Ovary (tissue), 9 donors: ENCODE results near the gene TMEM258. TPM values are rescaled to one million over a fixed set of nuclear protein-coding genes. Genes with fewer than 3 reads are reported as not detected.

ENCODE experiments used
- DNase-seq, 5 donors: peaks; one replicate each; pipeline ENCODE4 v3.0.0-alpha.2; 2019 to 2020
- H3K27ac ChIP-seq, 2 donors: fragments of 200-600 bp; one replicate each; pipeline versions ENCODE4 v1.5.1 to v1.8.0; 2019 to 2022
- H3K27me3 ChIP-seq: fragments of 200-600 bp; one replicate; pipeline ENCODE4 v1.8.0; 2022
- H3K36me3 ChIP-seq: fragments of 200-600 bp; sonication (generic); one replicate; pipeline ENCODE4 v1.5.1; 2019
- H3K4me1 ChIP-seq: one replicate; pipeline ENCODE4 v1.8.1; 2013; ENCODE audit warnings: mild to moderate bottlenecking, moderate library complexity; ENCODE audit not compliant: insufficient read depth
- H3K4me3 ChIP-seq: fragments of 200-600 bp; sonication (generic); one replicate; pipeline ENCODE4 v1.5.1; 2017
- H3K9me3 ChIP-seq, 2 donors: fragments of 200-600 bp in 1 of 2; sonication (generic) in 1 of 2; one replicate each; pipeline versions ENCODE4 v1.5.1 to v1.8.1; 2013 to 2019; ENCODE audit warnings: mild to moderate bottlenecking in 1 of 2, moderate library complexity in 1 of 2
- CTCF ChIP-seq, 3 donors: fragments of 450-650 bp in 2 of 3; fragments of 200-600 bp in 1 of 3; IDR thresholded peaks; one replicate each; pipeline versions ENCODE4 v1.5.1 to v1.8.0; 2016 to 2022; ENCODE audit warnings: antibody characterized with exemption in 3 of 3, mild to moderate bottlenecking in 1 of 3
- EP300 ChIP-seq: sonication (generic); formaldehyde crosslinking; IDR thresholded peaks from one replicate; pipeline ENCODE4 v1.6.1; 2017; ENCODE audit warnings: antibody characterized with exemption
- POLR2A ChIP-seq: fragments of 450-650 bp; IDR thresholded peaks from one replicate; pipeline ENCODE4 v1.6.1; 2017; ENCODE audit warnings: antibody characterized with exemption, mild to moderate bottlenecking, moderate library complexity
- WGBS, 3 donors: extraction: QIAGEN DNeasy Blood & Tissue Kit in 1 of 3; methylation state at CpG; one replicate each; pipeline versions ENCODE4 v1.1.5 to v1.1.7; 2013 to 2017; 5-methylcytosine and 5-hydroxymethylcytosine counted together
- intact Hi-C, 4 donors: fragments of 100-400 bp; cut with DNase I; formaldehyde crosslinking; loops; one replicate each; pipeline versions ENCODE4 v1.11.0 to v1.15.1; 2022 to 2023
- polyA plus RNA-seq, 2 donors: library from polyadenylated mRNA; stranded (reverse); fragments of 200-250 nt in 1 of 2; fragments of 350-450 nt in 1 of 2; fragmentation: Illumina TruSeq in 1 of 2; extraction: RNeasy Lipid Tissue Mini Kit (QIAGEN cat#74804) in 1 of 2; gene quantifications; one replicate each; pipeline ENCODE4 v1.2.3, GENCODE V29; 2013 to 2014
- total RNA-seq, 7 donors: library from RNA; depleted of rRNA in 2 of 7; stranded (reverse); fragments of >200 nt in 2 of 7; fragmentation: NEBNext Ultra II Directional in 3 of 7; extraction: Animal tissue kit (Norgen Biotek cat#: 25700) in 3 of 7; gene quantifications; one replicate each; pipeline versions ENCODE4 v1.1.0 to v1.2.4, GENCODE V29; 2016 to 2023
- donor health status: DM: no; HTN: no; CAD: no; lungs with moderate emphysema.
- donor health status: DM: no; HTN: no; CAD: no.
- donor health status: Bipolar disorder and iron deficiency.
- donor health status: DM: yes; HTN: yes; CAD: no.
- donor health status: DM: no; HTN: no; CAD: no.
- donor health status: DM: yes; HTN: yes; CAD: no.

TMEM258 gene
- total and polyA plus RNA-seq, 9 donors, result 32.2 to 192 (median 119) TPM

- Histone ChIP-seq H3K9me3 (no peaks in the 10 kb centered on the region), H3K27ac (peak within 1 kb of the TSS; percentile 59 to 71), H3K4me1 (peaks cover 8% of the 10 kb centered on the region), H3K27me3 (no peaks in the 10 kb centered on the region), H3K36me3 (no peaks in the 10 kb centered on the region), H3K4me3 (peak within 1 kb of the TSS; percentile 49)
- intact Hi-C loops, result loop anchor here in 1 of 4 donors (2.0 kb wide), 1 partner anchor 63 kb away; the partner anchor contains the start of gene FADS3
- DNase-seq, result peak; percentile 84 to 89 (median 86)
- 0 to 1% (median 0%) methylated on average over 44 to 83 of the region's 83 CpGs for WGBS, 3 donors
- TF ChIP-seq CTCF (IDR thresholded peaks at IDR 0.05) (peak in 1 of 3 donors; percentile 14), POLR2A (no peak)
Observed at GRCh38 chr11:61827571-61828378, 35.4 kb upstream of the TMEM258 start, which contains the start of gene FADS2. TSS of gene FADS2 (plus strand) at chr11:61828300. CDS start at chr11:61828391, 91 bp downstream.

DNA sequence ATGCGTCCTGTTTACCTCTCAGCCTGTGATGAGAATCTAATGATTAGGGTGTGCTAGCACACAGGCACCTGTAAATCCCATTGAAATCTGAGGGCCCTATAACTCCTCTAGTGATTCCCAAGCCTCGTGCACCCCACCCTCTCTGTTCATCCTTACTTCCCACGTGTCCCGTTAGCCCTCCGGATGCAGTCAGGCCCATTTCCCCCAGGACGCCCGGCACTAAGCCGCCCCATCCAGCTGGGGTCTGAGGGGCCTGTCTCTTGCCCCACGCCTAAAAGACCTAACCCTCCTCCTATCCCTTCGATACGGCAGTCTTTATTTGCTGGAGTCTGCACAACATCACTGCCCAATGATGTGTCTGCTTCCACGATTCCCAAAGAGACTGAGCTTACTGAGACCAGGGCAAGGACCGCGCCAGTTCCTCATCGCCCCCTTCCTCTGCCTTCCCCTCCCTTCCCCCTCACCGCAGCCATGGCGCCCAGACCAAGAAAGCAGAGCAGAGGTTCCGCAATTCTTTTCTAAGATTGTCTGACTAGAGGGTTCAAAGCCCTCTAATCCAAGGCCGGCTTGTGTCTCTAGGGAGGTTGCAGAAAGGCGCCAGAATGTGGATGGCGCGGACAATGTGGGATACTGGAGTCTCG is 34.7 kb upstream of the TMEM258 start:
- peak in 1 of 5 donors; percentile 43 for DNase-seq
- 17 to 26% (median 18%) methylated on average over 23 of the region's 23 CpGs for WGBS, 3 donors
- TF ChIP-seq EP300, result no peak
- TF ChIP-seq CTCF (IDR thresholded peaks at IDR 0.05), result no peak
- TF ChIP-seq POLR2A, result no peak
- H3K4me1 ChIP-seq, result peaks cover 8% of the 10 kb centered on the region
- peak overlapping the region; percentile 59 to 71 for H3K27ac ChIP-seq
- H3K27me3 ChIP-seq, result no peaks in the 10 kb centered on the region
- intact Hi-C loops, result no loop called here
- no peaks in the 10 kb centered on the region for H3K9me3 ChIP-seq
- no peaks in the 10 kb centered on the region for H3K36me3 ChIP-seq
- peak overlapping the region; percentile 49 for H3K4me3 ChIP-seq

DNA sequence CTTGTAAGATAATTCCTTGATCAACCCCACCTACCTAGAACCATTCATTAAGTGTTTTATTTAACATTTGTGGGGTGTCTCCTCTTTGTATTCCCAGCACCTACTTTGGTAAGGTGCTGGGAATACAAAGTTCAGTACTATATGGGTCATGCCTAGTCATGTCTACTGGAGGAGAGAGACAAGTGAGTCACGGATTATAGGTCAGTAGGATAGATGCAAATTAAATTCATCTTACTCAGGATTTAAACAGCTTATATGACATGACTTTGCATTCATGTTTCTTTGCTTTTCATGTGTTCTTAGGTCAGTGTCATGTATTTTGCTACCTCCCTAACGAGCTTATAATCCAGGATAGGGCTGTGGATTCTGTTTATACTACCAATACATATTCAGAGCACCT is 27.8 kb upstream of the TMEM258 start:
- intact Hi-C loops, result no loop called here
- H3K27me3 ChIP-seq, result no peaks in the 10 kb centered on the region
- no peak overlapping the region for H3K4me3 ChIP-seq
- WGBS, 3 donors, result 89 to 94% (median 93%) methylated on average over 2 of the region's 2 CpGs
- no peak overlapping the region for H3K27ac ChIP-seq
- no peaks in the 10 kb centered on the region for H3K4me1 ChIP-seq
- TF ChIP-seq CTCF (IDR thresholded peaks at IDR 0.05), result no peak
- TF ChIP-seq EP300, result no peak
- no peak for TF ChIP-seq POLR2A
- H3K9me3 ChIP-seq, result no peaks in the 10 kb centered on the region
- no peak for DNase-seq
- no peaks in the 10 kb centered on the region for H3K36me3 ChIP-seq

DNA sequence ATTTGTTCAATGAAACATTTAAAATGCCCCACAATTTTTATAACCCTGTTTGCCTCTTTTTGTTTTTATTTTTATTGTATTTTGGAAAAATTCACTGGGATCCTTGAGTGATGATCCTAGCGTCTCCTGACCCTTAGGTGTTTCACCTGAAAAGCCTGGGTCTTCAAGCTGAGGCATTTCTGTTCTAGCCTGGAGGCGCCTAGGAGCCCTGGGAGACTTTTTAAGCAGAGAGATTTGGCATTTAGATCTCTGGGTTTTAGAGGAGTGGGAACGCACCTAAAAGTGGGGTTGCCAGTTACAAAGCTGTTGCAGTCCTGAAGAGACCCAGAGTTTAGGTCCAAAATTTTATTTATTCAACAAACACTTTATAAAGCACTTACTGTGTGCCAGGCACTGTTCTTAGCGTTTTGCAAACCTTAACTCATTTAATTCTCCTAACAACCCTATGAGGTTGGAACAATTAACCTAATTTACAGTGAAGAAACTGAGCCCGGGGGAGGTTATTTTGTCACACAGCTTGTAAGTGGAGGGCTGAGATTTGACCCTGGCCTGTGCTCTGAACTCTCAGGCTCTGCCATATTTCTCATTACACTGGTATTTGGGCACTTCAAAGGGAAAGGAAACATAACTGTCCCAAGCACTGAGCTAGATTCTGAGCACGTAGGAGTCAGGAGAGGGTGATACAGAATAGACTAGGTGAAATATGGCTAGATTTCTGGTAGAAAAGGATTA is 25.2 kb upstream of the TMEM258 start:
- H3K4me1 ChIP-seq, result no peaks in the 10 kb centered on the region
- TF ChIP-seq POLR2A (no peak), EP300 (no peak), CTCF (IDR thresholded peaks at IDR 0.05) (no peak)
- no peaks in the 10 kb centered on the region for H3K9me3 ChIP-seq
- intact Hi-C loops, result no loop called here
- DNase-seq, result no peak
- H3K27me3 ChIP-seq, result no peaks in the 10 kb centered on the region
- peak overlapping the region; percentile 73 for H3K4me3 ChIP-seq
- 55 to 59% (median 56%) methylated on average over 6 of the region's 6 CpGs for WGBS, 3 donors
- no peaks in the 10 kb centered on the region for H3K36me3 ChIP-seq
- peak overlapping the region; percentile 95 to 98 for H3K27ac ChIP-seq
